Measurements from ENCODE around the gene CEP76.
A peak's percentile ranks its signal among the peaks of the same experiment; 100 is the strongest.
"Not testable (repeated sequence)": the region's sequence is repeated elsewhere in the genome, so short reads cannot be mapped to it uniquely, and the experiment has no call there.

CEP76 gene

GRCh38 chr18:12703664-12704063, 1.1 kb upstream of the CEP76 start:
- DNase-seq: peak in 1 of 2 experiments; percentile 16

GRCh38 chr18:12703096-12703567, 609 bp upstream of the CEP76 start:
- no peak for DNase-seq

GRCh38 chr18:12701161-12701560, 1.4 kb downstream of the CEP76 start:
- DNase-seq: no peak

GRCh38 chr18:12699747-12700146, 2.8 kb downstream of the CEP76 start:
- DNase-seq: no peak

GRCh38 chr18:12694032-12694431, 8.5 kb downstream of the CEP76 start:
- no peak for DNase-seq

GRCh38 chr18:12692206-12692605, 10.3 kb downstream of the CEP76 start:
- no peak for DNase-seq

GRCh38 chr18:12689256-12689850, 13.2 kb downstream of the CEP76 start:
- no peak for DNase-seq

- DNase-seq: no peak
These were observed 16.4 kb downstream of the CEP76 start for GRCh38 chr18:12686100-12686499.

GRCh38 chr18:12679183-12679786, 23.2 kb downstream of the CEP76 start:
- no peak for DNase-seq

GRCh38 chr18:12668041-12668440, 34.5 kb downstream of the CEP76 start:
- DNase-seq: no peak

- peak; percentile 28 to 57 for DNase-seq
These were observed 42.5 kb downstream of the CEP76 start for GRCh38 chr18:12659904-12660605.

GRCh38 chr18:12658426-12659138, 43.9 kb downstream of the CEP76 start:
- DNase-seq: no peak

GRCh38 chr18:12657684-12658425, 44.7 kb downstream of the CEP76 start, which contains the start of gene SPIRE1:
SPIRE1 (minus strand) TSS chr18:12658107; CDS start chr18:12657866, 241 bp downstream.
- DNase-seq: no peak

- DNase-seq: no peak
These were observed 45.4 kb downstream of the CEP76 start for GRCh38 chr18:12656938-12657683.

GRCh38 chr18:12656605-12656937, 46.0 kb downstream of the CEP76 start:
- no peak for DNase-seq

- DNase-seq: no peak
These were observed 47.6 kb downstream of the CEP76 start for GRCh38 chr18:12654971-12655370.

- no peak for DNase-seq
These were observed 49.6 kb downstream of the CEP76 start for GRCh38 chr18:12652861-12653401.

GRCh38 chr18:12651651-12652050, 50.9 kb downstream of the CEP76 start:
- no peak for DNase-seq

GRCh38 chr18:12647773-12648172, 54.8 kb downstream of the CEP76 start:
- DNase-seq: no peak

GRCh38 chr18:12645751-12646203, 56.7 kb downstream of the CEP76 start:
- no peak for DNase-seq

GRCh38 chr18:12645254-12645653, 57.3 kb downstream of the CEP76 start:
- DNase-seq: no peak

- DNase-seq: not testable (repeated sequence)
These were observed 58.8 kb downstream of the CEP76 start for GRCh38 chr18:12643756-12644155.
